HK-2 (cell line): ENCODE measurements around the gene TMEM260.
"Not testable (repeated sequence)": the region's sequence is repeated elsewhere in the genome, so short reads cannot be mapped to it uniquely, and the experiment has no call there.

Source experiments
- DNase-seq: peaks from one replicate; pipeline ENCODE4 v3.0.0-alpha.2; 2018; ENCODE audit not compliant: unreplicated experiment

The TMEM260 gene

GRCh38 chr14:56598519-56598918 lies 18.9 kb downstream of the TMEM260 start:
- DNase-seq, result no peak

DNA sequence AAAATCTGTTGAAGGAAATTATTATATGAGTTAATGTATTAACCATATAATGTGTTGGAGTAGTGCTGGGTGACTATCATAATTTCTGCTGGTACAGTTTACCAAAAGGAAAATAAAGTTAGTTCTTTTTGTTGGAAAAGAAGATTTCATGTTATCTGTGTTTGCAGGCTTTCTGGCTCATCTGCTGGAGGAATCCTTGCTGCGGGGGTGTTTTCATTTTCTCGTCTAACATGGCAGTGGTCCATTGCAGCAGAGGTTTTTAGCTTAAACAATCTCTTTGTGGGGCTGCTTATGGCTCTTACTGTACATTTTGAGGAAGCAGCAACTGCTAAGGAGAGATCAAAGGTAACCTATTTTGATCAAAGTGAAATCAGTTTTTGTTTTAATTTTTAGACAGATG lies 24.1 kb downstream of the TMEM260 start:
- DNase-seq, result no peak

- no peak for DNase-seq
Observed at GRCh38 chr14:56608689-56609088, 29.1 kb downstream of the TMEM260 start.

DNA sequence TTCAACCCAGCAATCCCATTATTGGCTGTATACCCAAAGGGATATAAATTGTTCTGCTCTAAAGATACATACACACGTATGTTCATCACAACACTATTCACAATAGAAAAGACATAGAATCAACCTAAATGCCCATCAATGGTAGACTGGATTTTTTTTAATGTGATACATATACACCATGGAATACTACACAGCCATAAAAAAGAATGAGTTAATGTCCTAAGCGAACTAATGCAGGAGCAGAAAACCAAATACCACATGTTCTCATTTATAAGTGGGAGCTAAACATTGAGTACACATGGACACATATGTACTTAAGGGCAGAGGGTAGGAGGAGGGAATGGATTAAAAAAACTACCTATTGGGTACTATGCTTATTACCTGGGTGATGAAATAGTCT lies 32.1 kb downstream of the TMEM260 start:
- DNase-seq, result not testable (repeated sequence)

- no peak for DNase-seq
Observed at GRCh38 chr14:56617084-56617483, 37.5 kb downstream of the TMEM260 start.

- no peak for DNase-seq
Observed at GRCh38 chr14:56630707-56631106, 51.1 kb downstream of the TMEM260 start.

DNA sequence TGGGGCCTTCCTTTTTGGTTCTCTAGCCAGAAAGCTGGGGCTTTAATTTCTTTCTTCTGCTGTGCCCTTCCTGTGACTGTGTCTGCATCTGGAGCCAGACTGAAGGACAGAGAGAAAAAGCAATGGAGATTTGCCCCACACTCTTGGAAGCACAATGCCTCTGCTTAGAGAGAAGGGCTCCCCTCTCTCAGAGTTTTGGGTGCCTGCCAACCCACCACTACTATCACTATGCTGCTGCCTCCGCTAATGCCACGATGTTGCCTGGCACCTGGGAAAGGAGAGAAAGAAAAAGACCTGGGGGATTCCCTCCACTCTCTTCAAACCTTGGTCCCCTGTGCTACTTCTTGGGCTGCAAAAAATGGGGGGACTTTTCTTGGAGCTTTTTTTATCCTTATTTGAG lies 52.6 kb downstream of the TMEM260 start:
- DNase-seq, result no peak

GRCh38 chr14:56633544-56633943 lies 53.9 kb downstream of the TMEM260 start:
- no peak for DNase-seq

DNA sequence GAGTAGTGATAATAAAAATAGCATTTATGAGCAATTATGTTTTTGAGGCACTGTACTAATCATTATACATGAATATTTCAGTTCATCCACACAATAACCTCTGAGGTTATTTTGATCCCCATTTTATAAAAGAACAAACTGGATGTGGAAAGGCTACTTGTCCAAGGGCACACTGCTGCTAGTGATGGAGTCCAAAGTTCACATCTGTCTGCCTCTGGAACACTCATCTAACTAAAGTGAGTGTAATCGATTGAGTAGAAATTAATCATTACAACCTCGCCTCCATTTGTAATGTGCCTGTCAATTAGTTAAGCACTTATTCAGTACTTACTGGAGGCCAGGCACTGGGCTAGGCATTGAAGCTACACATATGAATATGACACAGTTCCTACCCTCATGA lies 55.4 kb downstream of the TMEM260 start:
- no peak for DNase-seq

DNA sequence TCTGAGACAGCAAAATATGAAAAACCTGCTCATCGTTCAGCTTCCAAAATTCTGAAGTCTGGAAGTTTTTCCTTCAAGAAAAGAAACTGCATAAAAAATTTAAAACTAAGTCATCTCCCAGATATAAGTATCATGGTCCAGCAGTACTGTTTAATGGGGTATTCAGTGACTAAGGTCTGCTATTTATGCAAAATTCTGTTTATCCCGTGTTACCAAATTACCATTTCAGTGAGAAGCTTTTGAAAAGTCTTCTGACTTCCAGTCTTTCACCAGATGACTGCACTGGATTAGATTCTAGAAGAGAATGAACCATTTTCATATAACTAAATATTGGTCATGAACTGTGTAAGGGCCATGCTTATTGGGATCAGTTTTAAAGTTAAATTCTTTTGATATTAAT lies 67.9 kb downstream of the TMEM260 start:
- DNase-seq, result no peak

- no peak for DNase-seq
Observed at GRCh38 chr14:56648508-56649301, 69.1 kb downstream of the TMEM260 start.

DNA sequence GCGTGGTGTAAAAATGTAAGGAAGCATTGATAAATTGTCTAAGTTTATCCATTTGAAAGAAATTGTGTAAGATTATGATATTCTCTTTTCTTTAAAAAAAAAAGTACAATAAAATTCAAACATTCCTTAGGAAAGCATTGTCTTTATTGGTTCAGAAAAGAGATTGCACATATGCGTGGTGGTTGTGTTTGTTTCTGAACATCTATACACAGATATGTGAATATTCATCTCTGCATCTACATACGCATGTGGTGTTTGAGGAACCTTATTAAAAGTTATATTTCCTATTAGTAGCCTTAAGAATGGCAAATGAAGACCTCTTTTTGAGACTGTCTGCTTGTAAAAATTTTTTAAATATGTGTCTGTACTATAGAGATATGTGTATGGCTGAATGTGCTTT lies 69.8 kb downstream of the TMEM260 start:
- DNase-seq, result no peak

GRCh38 chr14:56650048-56650447 lies 70.5 kb downstream of the TMEM260 start:
- DNase-seq, result no peak

DNA sequence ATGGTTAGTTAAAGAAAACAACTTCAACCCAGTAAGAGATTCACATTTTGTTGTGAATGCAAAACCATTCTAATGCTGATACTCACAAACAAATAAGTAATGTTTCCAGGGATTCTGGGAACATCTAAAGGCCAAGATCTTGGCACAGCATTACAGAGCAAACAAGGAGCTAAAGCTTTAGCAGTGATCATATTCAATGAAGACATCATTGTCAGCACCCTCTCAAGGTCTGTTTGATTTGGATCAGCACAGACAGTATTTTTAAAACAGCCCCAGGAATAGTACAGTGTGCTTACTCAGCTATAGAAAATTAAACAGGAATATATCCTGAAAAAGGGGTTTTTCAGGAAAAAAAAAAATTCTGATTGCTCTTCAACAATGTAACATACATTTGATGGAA lies 71.4 kb downstream of the TMEM260 start:
- DNase-seq, result no peak

DNA sequence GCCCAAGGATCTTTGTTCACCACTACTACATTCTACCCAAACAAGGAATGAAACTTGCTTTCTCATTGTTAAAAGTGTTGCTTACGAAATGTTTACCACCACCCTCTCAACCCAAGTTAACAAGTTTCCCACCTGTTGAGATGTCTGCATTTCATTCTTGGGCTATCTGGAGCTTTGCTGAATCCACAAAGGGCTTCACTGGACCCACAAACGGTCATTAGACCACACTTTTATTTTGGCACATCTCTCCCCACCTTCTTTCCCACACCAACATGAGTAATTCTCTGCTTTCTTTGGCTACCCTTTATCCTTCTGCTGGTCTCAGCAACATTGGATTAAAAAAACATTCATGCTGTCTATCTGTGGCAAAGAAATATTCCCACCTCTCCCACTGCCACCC lies 78.0 kb downstream of the TMEM260 start:
- DNase-seq, result no peak

DNA sequence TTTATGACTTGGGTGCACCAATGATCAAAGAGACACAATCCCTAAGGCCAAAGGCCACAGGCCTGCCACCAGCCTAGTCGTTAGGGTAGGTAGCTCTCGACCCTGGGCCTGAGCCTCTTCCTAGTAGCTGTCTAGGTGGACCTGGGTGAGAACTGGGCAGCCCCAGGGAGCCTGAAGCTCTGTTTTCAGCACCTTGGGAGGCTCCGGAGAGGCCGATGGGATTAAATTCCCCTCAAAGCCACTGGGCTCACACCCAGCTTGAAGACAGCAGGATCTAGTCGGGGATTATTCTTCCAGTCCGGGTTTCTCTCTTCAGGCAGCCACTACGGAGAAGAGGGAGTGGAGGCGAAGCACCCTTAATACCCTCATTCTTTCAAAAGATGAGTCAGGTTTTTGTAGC lies 79.8 kb downstream of the TMEM260 start:
- DNase-seq, result no peak

DNA sequence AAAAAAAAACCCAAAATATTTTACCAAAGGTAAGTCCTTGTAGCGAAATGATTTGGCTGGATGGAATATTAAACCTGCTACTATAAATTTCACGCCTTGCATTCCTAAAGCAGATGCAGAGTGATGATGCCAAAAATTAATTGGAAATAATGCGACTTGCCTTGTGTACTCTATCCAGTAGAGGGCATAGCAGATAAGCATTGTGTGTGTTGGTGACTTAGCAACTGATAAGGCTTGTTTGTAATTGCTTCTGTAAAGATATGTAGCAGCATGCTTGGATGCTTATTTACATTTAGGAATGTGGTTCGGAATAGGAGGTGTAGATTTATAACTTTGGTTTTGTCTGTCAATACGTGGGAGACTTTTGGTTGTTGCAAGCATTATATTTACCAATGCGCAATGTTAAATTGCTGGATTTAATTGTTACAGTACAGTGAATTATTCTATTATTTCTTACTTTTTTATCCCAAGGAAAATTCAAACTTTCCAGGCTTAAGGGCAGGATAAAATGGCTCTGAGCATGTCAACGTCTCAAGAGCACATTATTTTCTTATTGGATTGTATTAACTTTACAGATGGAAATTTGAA lies 80.5 kb downstream of the TMEM260 start:
- no peak for DNase-seq

DNA sequence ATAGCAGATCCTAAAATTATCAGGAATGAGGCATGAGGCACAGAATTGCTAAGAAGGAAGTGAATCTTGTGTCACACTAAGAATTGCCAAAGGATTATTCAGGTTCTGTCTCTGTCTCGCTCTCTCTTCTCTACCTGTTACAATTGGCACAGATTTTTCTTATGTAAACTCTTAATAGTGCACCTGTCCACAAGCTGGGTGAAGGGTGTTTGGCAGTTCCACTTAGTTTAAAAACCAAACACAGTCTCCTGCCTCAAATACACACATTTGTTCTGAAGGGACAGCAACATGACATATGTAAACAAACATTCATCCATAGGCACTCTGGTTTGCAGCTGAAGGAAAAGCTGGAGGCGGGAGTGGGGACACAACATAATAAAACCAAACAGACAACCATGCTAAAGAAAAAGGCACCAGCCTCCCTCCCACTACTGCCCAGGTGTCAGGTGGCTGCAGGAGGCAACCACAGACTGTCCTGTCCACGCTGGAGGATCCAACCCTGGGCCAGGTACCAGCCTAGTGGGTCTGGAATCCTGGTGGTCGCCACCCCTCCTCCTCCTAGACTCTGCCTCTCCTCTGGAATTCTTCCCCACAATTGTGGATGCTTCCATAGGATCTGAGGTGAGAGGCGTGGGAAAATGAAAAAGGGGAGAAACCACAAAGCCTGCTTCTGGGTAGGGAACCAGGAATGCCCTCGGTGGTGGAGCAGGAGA lies 81.2 kb downstream of the TMEM260 start:
- no peak for DNase-seq

- no peak for DNase-seq
Observed at GRCh38 chr14:56661478-56661877, 81.9 kb downstream of the TMEM260 start.

- DNase-seq, result no peak
Observed at GRCh38 chr14:56664811-56665421, 85.3 kb downstream of the TMEM260 start.

DNA sequence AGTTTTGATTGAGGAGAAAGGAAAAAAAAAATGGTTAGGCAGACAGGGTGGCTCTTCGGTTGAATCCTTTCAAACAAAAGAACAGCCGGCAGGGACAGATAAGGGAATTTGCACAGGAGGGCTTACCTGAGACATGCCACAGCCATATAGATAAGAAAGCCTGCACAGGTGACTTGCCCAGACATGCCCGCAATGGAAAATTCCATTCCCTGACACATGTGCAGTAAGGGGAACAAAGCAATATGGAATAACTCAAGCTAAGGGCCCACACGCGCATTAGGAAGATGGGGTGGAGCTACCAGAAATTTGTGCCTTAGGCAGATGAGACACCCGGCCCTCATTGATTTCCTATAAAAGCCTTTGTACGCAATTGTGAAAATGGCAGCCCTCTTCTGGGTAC lies 86.7 kb downstream of the TMEM260 start:
- no peak for DNase-seq

DNA sequence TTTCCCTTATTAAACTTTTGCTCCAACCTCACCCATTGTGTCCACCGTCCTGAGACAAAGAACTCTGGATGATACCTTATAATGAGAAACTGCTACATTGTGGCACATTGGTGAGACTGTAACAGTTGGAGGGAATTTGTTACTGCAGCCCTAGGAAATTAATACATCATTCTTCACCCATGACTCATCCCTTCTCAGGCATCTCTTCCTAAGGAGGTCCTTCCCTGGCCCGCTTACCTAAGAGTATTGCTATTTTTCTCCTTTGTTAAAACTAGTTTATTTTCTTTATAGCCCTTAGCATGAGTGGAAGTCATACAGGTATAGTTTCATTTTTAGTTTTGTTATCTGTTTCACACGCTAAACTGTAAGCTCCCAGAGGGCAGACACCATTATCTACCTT lies 87.1 kb downstream of the TMEM260 start:
- no peak for DNase-seq

GRCh38 chr14:56667290-56667689 lies 87.7 kb downstream of the TMEM260 start:
- not testable (repeated sequence) for DNase-seq
